ENCODE data around the gene MYZAP.

Gene MYZAP

GRCh38 chr15:57649138-57649537, 57.4 kb downstream of the MYZAP start:
- Mint-ChIP-seq H3K4me3 (no peak overlapping the region), H3K4me1 (ENCODE audit: low read depth in 2 of 2) (peaks cover 0 to 3% of the 10 kb centered on the region in 2 donors), H3K27ac (no peak overlapping the region), H3K9me3 (no peaks in the 10 kb centered on the region), H3K27me3 (peaks cover 35 to 37% of the 10 kb centered on the region in 2 donors), H3K36me3 (ENCODE audit: insufficient read depth) (no peaks in the 10 kb centered on the region)
- ATAC-seq (replicated peaks), result no peak
- DNase-seq, result no peak

DNA sequence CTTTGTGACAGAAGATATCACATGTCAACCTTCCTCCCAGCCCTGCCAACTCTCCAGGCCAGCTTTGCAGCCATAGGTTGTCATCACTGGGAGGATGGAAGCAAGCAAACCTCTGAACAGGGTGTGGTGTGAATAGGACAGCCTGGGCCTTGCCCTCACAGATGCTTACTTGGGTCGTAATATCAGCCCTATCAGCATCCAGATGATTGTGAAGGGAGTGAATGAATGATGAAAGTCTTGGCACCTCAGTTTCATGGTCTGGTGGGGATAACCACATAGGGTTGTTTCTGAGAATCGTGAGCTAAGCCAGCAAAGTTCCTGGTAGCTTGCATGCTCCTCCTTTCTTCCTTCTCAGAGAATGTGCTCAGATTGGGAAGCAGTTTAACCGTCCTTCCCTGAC, 59.7 kb downstream of the MYZAP start:
- no peaks in the 10 kb centered on the region for H3K36me3 Mint-ChIP-seq (ENCODE audit: insufficient read depth)
- peaks cover 37 to 38% of the 10 kb centered on the region in 2 donors for H3K27me3 Mint-ChIP-seq
- no peak for DNase-seq
- no peak for ATAC-seq (replicated peaks)
- H3K9me3 Mint-ChIP-seq, result no peaks in the 10 kb centered on the region
- H3K27ac Mint-ChIP-seq, result no peak overlapping the region
- no peak overlapping the region for H3K4me3 Mint-ChIP-seq
- H3K4me1 Mint-ChIP-seq (ENCODE audit: low read depth in 2 of 2), result peaks cover 0 to 3% of the 10 kb centered on the region in 2 donors

DNA sequence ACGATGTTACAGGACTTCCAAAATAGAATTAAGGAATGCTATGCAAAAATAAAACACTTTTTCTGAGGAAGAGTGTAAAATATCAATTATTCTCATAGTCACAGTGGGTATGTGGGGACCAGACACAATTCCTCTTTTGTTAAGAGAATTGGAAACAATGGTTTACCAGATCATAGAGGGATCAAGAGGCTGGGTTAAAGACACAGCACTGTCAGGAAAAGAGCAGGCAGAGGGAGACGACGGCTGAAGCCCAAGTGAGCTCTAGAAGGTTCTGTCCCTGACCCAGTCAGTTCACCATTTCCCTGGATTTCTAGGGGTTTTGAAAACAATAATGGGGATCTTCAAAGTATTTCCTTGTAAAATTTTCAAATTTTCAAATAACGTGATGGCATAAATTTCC, 60.8 kb downstream of the MYZAP start:
- peaks cover 0 to 3% of the 10 kb centered on the region in 2 donors for H3K4me1 Mint-ChIP-seq (ENCODE audit: low read depth in 2 of 2)
- ATAC-seq (replicated peaks), result no peak
- peaks cover 26 to 30% of the 10 kb centered on the region in 2 donors for H3K27me3 Mint-ChIP-seq
- H3K9me3 Mint-ChIP-seq, result no peaks in the 10 kb centered on the region
- DNase-seq, result no peak
- H3K36me3 Mint-ChIP-seq (ENCODE audit: insufficient read depth), result no peaks in the 10 kb centered on the region
- peak overlapping the region in 1 of 2 donors; percentile 12 for H3K27ac Mint-ChIP-seq
- no peak overlapping the region for H3K4me3 Mint-ChIP-seq

GRCh38 chr15:57654153-57654852, 62.6 kb downstream of the MYZAP start:
- no peak overlapping the region for H3K4me3 Mint-ChIP-seq
- H3K27me3 Mint-ChIP-seq, result peaks cover 28 to 32% of the 10 kb centered on the region in 2 donors
- no peak overlapping the region for H3K27ac Mint-ChIP-seq
- DNase-seq (no peak), ATAC-seq (replicated peaks) (no peak)
- no peaks in the 10 kb centered on the region for H3K36me3 Mint-ChIP-seq (ENCODE audit: insufficient read depth)
- peaks cover 0 to 3% of the 10 kb centered on the region in 2 donors for H3K4me1 Mint-ChIP-seq (ENCODE audit: low read depth in 2 of 2)
- H3K9me3 Mint-ChIP-seq, result no peaks in the 10 kb centered on the region

DNA sequence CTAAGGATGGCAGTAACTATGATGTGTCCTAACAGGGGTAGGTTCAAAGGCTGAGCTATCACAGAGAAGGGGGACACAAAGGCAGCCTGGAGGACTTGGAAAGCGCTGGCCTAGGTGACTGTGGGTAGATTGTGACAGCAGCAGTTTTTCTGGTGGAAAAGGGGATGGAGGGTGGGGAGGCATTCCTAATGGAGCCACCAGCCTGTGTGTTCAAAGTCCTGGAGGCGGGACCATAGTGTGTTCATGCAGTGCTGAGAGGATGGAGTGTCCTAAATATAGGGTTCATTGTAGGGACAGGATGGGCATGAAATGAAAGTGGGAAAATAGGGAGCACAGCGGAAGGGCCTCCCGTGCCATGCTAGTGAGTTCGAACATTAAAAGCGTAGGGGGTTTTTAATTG, 63.3 kb downstream of the MYZAP start:
- no peak for ATAC-seq (replicated peaks)
- no peak for DNase-seq
- no peak overlapping the region for H3K27ac Mint-ChIP-seq
- H3K9me3 Mint-ChIP-seq, result no peaks in the 10 kb centered on the region
- no peak overlapping the region for H3K4me3 Mint-ChIP-seq
- H3K27me3 Mint-ChIP-seq, result peaks cover 30 to 31% of the 10 kb centered on the region in 2 donors
- no peaks in the 10 kb centered on the region for H3K36me3 Mint-ChIP-seq (ENCODE audit: insufficient read depth)
- H3K4me1 Mint-ChIP-seq (ENCODE audit: low read depth in 2 of 2), result peaks cover 0 to 3% of the 10 kb centered on the region in 2 donors

DNA sequence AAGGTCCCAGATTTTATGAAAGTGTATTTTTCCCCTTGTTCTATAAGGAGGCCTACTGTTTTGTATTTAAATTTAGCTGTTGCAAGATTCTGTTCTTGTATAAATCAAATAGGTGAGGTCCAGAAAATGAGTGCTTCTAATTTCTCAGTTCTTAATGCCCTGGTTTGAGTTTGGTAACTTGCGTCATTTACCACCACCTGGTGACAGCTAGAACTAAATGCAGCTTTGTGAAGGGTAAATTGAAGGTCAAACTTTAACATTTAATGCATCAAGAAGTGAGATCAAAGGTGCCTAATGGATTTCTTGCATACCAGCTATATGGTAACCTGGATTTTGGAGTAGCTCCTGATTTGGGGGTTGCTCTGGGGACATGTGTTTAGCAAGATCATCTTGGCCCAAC, 64.1 kb downstream of the MYZAP start:
- Mint-ChIP-seq H3K9me3 (no peaks in the 10 kb centered on the region), H3K4me1 (ENCODE audit: low read depth in 2 of 2) (peaks cover 0 to 3% of the 10 kb centered on the region in 2 donors), H3K36me3 (ENCODE audit: insufficient read depth) (no peaks in the 10 kb centered on the region), H3K27ac (no peak overlapping the region), H3K27me3 (peaks cover 24 to 28% of the 10 kb centered on the region in 2 donors), H3K4me3 (no peak overlapping the region)
- ATAC-seq (replicated peaks) (no peak), DNase-seq (no peak)

DNA sequence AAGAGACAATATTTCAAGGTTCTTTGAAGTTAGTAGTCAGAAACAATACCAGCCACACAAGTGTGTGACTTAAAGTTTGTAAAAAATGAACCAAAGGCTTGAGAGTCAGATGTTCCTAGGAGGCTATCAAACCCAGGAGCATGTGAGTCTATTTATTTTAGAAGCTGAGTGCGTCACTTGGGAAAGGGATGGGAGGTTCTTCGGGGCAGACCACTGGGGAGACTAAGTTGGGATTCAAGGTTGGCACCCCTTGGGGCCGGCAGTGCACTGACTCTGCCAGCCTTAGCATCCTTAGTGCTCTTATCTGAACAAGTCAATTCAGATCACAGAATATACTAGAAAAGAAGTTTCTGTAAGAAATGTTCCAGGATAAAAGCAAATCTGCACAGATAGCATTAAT, 64.7 kb downstream of the MYZAP start:
- peaks cover 27 to 28% of the 10 kb centered on the region in 2 donors for H3K27me3 Mint-ChIP-seq
- ATAC-seq (replicated peaks) (no peak), DNase-seq (no peak)
- H3K4me1 Mint-ChIP-seq (ENCODE audit: low read depth in 2 of 2), result peaks cover 0 to 3% of the 10 kb centered on the region in 2 donors
- H3K36me3 Mint-ChIP-seq (ENCODE audit: insufficient read depth), result no peaks in the 10 kb centered on the region
- H3K9me3 Mint-ChIP-seq, result no peaks in the 10 kb centered on the region
- no peak overlapping the region for H3K27ac Mint-ChIP-seq
- no peak overlapping the region for H3K4me3 Mint-ChIP-seq

GRCh38 chr15:57657619-57658018, 65.9 kb downstream of the MYZAP start:
- no peak overlapping the region for H3K4me3 Mint-ChIP-seq
- H3K27me3 Mint-ChIP-seq, result peaks cover 38 to 39% of the 10 kb centered on the region in 2 donors
- H3K4me1 Mint-ChIP-seq (ENCODE audit: low read depth in 2 of 2), result no peaks in the 10 kb centered on the region
- H3K36me3 Mint-ChIP-seq (ENCODE audit: insufficient read depth), result no peaks in the 10 kb centered on the region
- no peak overlapping the region for H3K27ac Mint-ChIP-seq
- H3K9me3 Mint-ChIP-seq, result no peaks in the 10 kb centered on the region
- ATAC-seq (replicated peaks), result no peak
- no peak for DNase-seq

GRCh38 chr15:57662091-57662744, 70.5 kb downstream of the MYZAP start:
- Mint-ChIP-seq H3K9me3 (no peaks in the 10 kb centered on the region), H3K4me3 (no peak overlapping the region), H3K36me3 (ENCODE audit: insufficient read depth) (no peaks in the 10 kb centered on the region), H3K27me3 (peaks cover 35 to 39% of the 10 kb centered on the region in 2 donors), H3K27ac (no peak overlapping the region), H3K4me1 (ENCODE audit: low read depth in 2 of 2) (no peaks in the 10 kb centered on the region)
- no peak for DNase-seq
- no peak for ATAC-seq (replicated peaks)

- Mint-ChIP-seq H3K27ac (no peak overlapping the region), H3K36me3 (ENCODE audit: insufficient read depth) (no peaks in the 10 kb centered on the region), H3K4me1 (ENCODE audit: low read depth in 2 of 2) (no peaks in the 10 kb centered on the region), H3K4me3 (no peak overlapping the region), H3K9me3 (no peaks in the 10 kb centered on the region), H3K27me3 (peaks cover 35 to 39% of the 10 kb centered on the region in 2 donors)
- ATAC-seq (replicated peaks), result no peak
- DNase-seq, result no peak
Measured at GRCh38 chr15:57662802-57663201, 71.1 kb downstream of the MYZAP start.

GRCh38 chr15:57663262-57663661, 71.6 kb downstream of the MYZAP start:
- Mint-ChIP-seq H3K4me3 (no peak overlapping the region), H3K4me1 (ENCODE audit: low read depth in 2 of 2) (no peaks in the 10 kb centered on the region), H3K36me3 (ENCODE audit: insufficient read depth) (no peaks in the 10 kb centered on the region), H3K9me3 (no peaks in the 10 kb centered on the region), H3K27me3 (peaks cover 35% of the 10 kb centered on the region in 2 donors), H3K27ac (no peak overlapping the region)
- no peak for ATAC-seq (replicated peaks)
- DNase-seq, result no peak

- Mint-ChIP-seq H3K4me1 (ENCODE audit: low read depth in 2 of 2) (no peaks in the 10 kb centered on the region), H3K4me3 (no peak overlapping the region), H3K27me3 (peaks cover 27 to 29% of the 10 kb centered on the region in 2 donors), H3K9me3 (no peaks in the 10 kb centered on the region), H3K36me3 (ENCODE audit: insufficient read depth) (no peaks in the 10 kb centered on the region), H3K27ac (no peak overlapping the region)
- DNase-seq, result no peak
- ATAC-seq (replicated peaks), result no peak
Measured at GRCh38 chr15:57665194-57665593, 73.5 kb downstream of the MYZAP start.

DNA sequence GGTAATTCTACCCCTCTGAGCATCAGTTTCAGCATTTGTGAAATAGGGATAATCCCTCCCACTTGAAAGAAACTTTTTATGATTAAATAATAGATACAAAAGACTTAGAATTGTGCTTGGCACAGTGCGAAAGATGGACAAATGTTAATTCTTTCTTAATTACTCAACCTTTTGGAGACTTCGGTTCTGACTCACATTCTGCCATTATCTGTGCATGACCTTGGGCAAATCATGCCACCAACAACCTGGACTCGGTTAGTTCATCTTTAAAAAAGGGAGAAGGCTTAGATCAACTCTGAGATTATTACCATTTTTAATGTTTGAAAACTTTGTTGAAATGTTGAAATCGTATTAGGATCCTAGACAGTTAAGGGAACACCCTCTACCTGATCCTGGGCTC, 74.2 kb downstream of the MYZAP start:
- H3K9me3 Mint-ChIP-seq, result no peaks in the 10 kb centered on the region
- no peak overlapping the region for H3K4me3 Mint-ChIP-seq

GRCh38 chr15:57667171-57667849, 75.6 kb downstream of the MYZAP start:
- DNase-seq, result no peak
- Mint-ChIP-seq H3K27ac (no peak overlapping the region), H3K9me3 (no peaks in the 10 kb centered on the region), H3K4me3 (no peak overlapping the region), H3K36me3 (ENCODE audit: insufficient read depth) (no peaks in the 10 kb centered on the region), H3K4me1 (ENCODE audit: low read depth in 2 of 2) (no peaks in the 10 kb centered on the region), H3K27me3 (peaks cover 27 to 35% of the 10 kb centered on the region in 2 donors)
- no peak for ATAC-seq (replicated peaks)

More for the DNA sequence above, 74.2 kb downstream of the MYZAP start:
- H3K36me3 Mint-ChIP-seq (ENCODE audit: insufficient read depth), result no peaks in the 10 kb centered on the region
- no peak overlapping the region for H3K27ac Mint-ChIP-seq
- DNase-seq (no peak), ATAC-seq (replicated peaks) (no peak)
- H3K4me1 Mint-ChIP-seq (ENCODE audit: low read depth in 2 of 2), result no peaks in the 10 kb centered on the region
- peaks cover 32% of the 10 kb centered on the region in 2 donors for H3K27me3 Mint-ChIP-seq

Measured in effector memory CD8-positive, alpha-beta T cell (primary cell).